ENCODE results near the gene ABI3BP. TPM values are rescaled to one million over a fixed set of nuclear protein-coding genes. Genes with fewer than 3 reads are reported as not detected.

The ABI3BP gene
- total RNA-seq, 1 donor from 2014 or later, result not detected

- no peaks in the 10 kb centered on the region for H3K9me3 Mint-ChIP-seq
- no peak overlapping the region for H3K4me3 Mint-ChIP-seq
- no peak overlapping the region for H3K27ac Mint-ChIP-seq (ENCODE audit: unreplicated experiment)
- H3K4me1 Mint-ChIP-seq, result no peaks in the 10 kb centered on the region
- no peaks in the 10 kb centered on the region for H3K27me3 Mint-ChIP-seq (ENCODE audit: low read depth)
- TF ChIP-seq, protein P1, sequence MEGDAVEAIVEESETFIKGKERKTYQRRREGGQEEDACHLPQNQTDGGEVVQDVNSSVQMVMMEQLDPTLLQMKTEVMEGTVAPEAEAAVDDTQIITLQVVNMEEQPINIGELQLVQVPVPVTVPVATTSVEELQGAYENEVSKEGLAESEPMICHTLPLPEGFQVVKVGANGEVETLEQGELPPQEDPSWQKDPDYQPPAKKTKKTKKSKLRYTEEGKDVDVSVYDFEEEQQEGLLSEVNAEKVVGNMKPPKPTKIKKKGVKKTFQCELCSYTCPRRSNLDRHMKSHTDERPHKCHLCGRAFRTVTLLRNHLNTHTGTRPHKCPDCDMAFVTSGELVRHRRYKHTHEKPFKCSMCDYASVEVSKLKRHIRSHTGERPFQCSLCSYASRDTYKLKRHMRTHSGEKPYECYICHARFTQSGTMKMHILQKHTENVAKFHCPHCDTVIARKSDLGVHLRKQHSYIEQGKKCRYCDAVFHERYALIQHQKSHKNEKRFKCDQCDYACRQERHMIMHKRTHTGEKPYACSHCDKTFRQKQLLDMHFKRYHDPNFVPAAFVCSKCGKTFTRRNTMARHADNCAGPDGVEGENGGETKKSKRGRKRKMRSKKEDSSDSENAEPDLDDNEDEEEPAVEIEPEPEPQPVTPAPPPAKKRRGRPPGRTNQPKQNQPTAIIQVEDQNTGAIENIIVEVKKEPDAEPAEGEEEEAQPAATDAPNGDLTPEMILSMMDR (conservative IDR thresholded peaks at IDR 0.05), result peak; percentile 33
- no peak for DNase-seq (ENCODE audit: low read depth, low spot score)
- H3K36me3 Mint-ChIP-seq (ENCODE audit: low read depth), result no peaks in the 10 kb centered on the region
Measured at GRCh38 chr3:100761211-100761942, 231.8 kb downstream of the ABI3BP start.

- no peak for DNase-seq (ENCODE audit: low read depth, low spot score)
- TF ChIP-seq, protein P1 (conservative IDR thresholded peaks at IDR 0.05), result no peak
- Mint-ChIP-seq H3K9me3 (no peaks in the 10 kb centered on the region), H3K27ac (ENCODE audit: unreplicated experiment) (no peak overlapping the region), H3K27me3 (ENCODE audit: low read depth) (no peaks in the 10 kb centered on the region), H3K36me3 (ENCODE audit: low read depth) (no peaks in the 10 kb centered on the region), H3K4me1 (no peaks in the 10 kb centered on the region), H3K4me3 (no peak overlapping the region)
Measured at GRCh38 chr3:100760377-100760776, 232.8 kb downstream of the ABI3BP start.

DNA sequence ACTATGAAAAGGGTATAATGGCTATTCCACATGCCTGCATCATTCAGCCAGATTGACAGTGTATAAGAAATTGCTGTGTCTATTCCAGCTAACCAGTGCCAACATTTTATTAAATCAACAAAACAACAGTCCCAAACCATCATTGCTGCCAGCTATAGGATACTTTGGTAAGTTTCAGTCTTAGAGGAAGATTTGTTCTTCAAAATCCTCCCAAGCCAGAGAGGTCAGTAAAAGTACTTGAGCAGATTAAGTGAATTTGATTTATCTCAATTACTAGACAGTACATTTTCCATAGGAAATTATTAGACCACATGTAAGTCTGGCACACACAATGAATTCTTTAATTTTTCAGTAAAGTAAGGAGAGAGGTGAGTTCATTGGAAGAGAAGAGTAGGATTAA is 233.3 kb downstream of the ABI3BP start:
- Mint-ChIP-seq H3K9me3 (no peaks in the 10 kb centered on the region), H3K36me3 (ENCODE audit: low read depth) (peaks cover 2% of the 10 kb centered on the region), H3K27ac (ENCODE audit: unreplicated experiment) (no peak overlapping the region), H3K27me3 (ENCODE audit: low read depth) (no peaks in the 10 kb centered on the region), H3K4me3 (no peak overlapping the region), H3K4me1 (no peaks in the 10 kb centered on the region)
- TF ChIP-seq, protein P1 (conservative IDR thresholded peaks at IDR 0.05), result no peak
- DNase-seq (ENCODE audit: low read depth, low spot score), result no peak

DNA sequence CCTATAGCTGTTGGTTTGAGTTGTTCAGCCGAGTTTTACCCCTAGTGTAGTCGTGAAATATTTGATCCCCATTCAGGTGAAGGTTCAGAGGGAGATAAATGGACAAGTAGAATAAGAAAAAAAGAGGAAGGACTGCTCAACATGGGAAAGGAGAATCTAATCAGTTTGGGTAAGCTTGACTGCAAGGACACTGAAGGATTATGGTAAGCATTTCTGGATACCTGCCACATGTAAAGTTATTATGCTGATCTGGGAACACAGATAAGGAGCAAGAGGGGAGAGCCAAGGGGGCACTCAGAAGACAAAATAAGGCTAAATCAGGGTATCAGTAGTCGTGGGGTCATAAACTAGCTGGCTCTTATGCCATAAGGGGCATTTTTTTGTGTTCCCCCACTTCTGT is 234.1 kb downstream of the ABI3BP start:
- H3K27ac Mint-ChIP-seq (ENCODE audit: unreplicated experiment), result no peak overlapping the region
- H3K27me3 Mint-ChIP-seq (ENCODE audit: low read depth), result no peaks in the 10 kb centered on the region
- no peaks in the 10 kb centered on the region for H3K4me1 Mint-ChIP-seq
- H3K4me3 Mint-ChIP-seq, result no peak overlapping the region
- TF ChIP-seq, protein P1 (conservative IDR thresholded peaks at IDR 0.05), result no peak
- no peaks in the 10 kb centered on the region for H3K9me3 Mint-ChIP-seq
- H3K36me3 Mint-ChIP-seq (ENCODE audit: low read depth), result peaks cover 2% of the 10 kb centered on the region
- no peak for DNase-seq (ENCODE audit: low read depth, low spot score)

GRCh38 chr3:100756441-100756840 is 236.8 kb downstream of the ABI3BP start:
- Mint-ChIP-seq H3K4me3 (no peak overlapping the region), H3K27ac (ENCODE audit: unreplicated experiment) (no peak overlapping the region), H3K4me1 (no peaks in the 10 kb centered on the region), H3K36me3 (ENCODE audit: low read depth) (peaks cover 8% of the 10 kb centered on the region), H3K27me3 (ENCODE audit: low read depth) (no peaks in the 10 kb centered on the region), H3K9me3 (no peaks in the 10 kb centered on the region)
- TF ChIP-seq, protein P1 (conservative IDR thresholded peaks at IDR 0.05), result no peak
- DNase-seq (ENCODE audit: low read depth, low spot score), result no peak

All from neural crest cell (in vitro differentiated cells).